Measurements from ENCODE around the gene VWA5B2. TPM values are rescaled to one million over a fixed set of nuclear protein-coding genes. Genes with fewer than 3 reads are reported as not detected.

VWA5B2 gene
- total and polyA plus RNA-seq, 2 experiments from 2014 or later: 0.66 TPM; not detected in 1

- H3K4me1 Mint-ChIP-seq: no peaks in the 10 kb centered on the region
- Histone ChIP-seq H2AFZ (no peak overlapping the region), H3K4me3 (no peak overlapping the region)
Observed at GRCh38 chr3:184222521-184222920, 6.9 kb upstream of the VWA5B2 start.

More at GRCh38 chr3:184222521-184222920, 6.9 kb upstream of the VWA5B2 start:
- no peaks in the 10 kb centered on the region for H3K9me3 Mint-ChIP-seq
- H3K4me3 Mint-ChIP-seq: no peak overlapping the region
- Histone ChIP-seq H3K4me1 (ENCODE audit: insufficient read depth) (no peaks in the 10 kb centered on the region), H3K27ac (ENCODE audit: low read depth) (no peak overlapping the region), H3K36me3 (ENCODE audit: insufficient read depth) (no peaks in the 10 kb centered on the region), H4K20me1 (replicated peaks; ENCODE audit: insufficient read depth) (0 out of 2 replicates have a peak, but pooled peaks cover 4% of the 10 kb centered on the region), H3K79me2 (replicated peaks; ENCODE audit: insufficient read depth) (no peaks in the 10 kb centered on the region), H3K4me2 (no peak overlapping the region), H3F3A (replicated peaks; ENCODE audit: low read depth) (no peaks in the 10 kb centered on the region), H3K9me2 (ENCODE audit: insufficient read depth) (no peaks in the 10 kb centered on the region), H3K27me3 (ENCODE audit: insufficient read depth) (peaks cover 18% of the 10 kb centered on the region)
- no peak overlapping the region for H3K27ac Mint-ChIP-seq
- H3K27me3 Mint-ChIP-seq (ENCODE audit: insufficient read depth, low read depth, poor library complexity): peaks cover 8% of the 10 kb centered on the region
- DNase-seq (ENCODE audit: low spot score): no peak
- no peak for TF ChIP-seq EZH2 (IDR thresholded peaks at IDR 0.05; ENCODE audit: low read depth, unreplicated experiment)
- TF ChIP-seq EZH2phosphoT487 (IDR thresholded peaks at IDR 0.05; ENCODE audit: unreplicated experiment): no peak
- TF ChIP-seq NANOG (IDR thresholded peaks at IDR 0.05; ENCODE audit: borderline replicate concordance): no peak
- no peak for TF ChIP-seq ZNF331 (CRISPR knock-in tag; IDR thresholded peaks at IDR 0.05; ENCODE audit: low read depth)
- no peak for TF ChIP-seq ETS1 (IDR thresholded peaks at IDR 0.05)
- TF ChIP-seq ZNF462 (CRISPR knock-in tag; IDR thresholded peaks at IDR 0.05): no peak
- TF ChIP-seq REST (IDR thresholded peaks at IDR 0.05; ENCODE audit: unreplicated experiment): no peak
- H3K36me3 Mint-ChIP-seq (ENCODE audit: low read depth): no peaks in the 10 kb centered on the region
- ATAC-seq: no peak
